Endothelial cell of umbilical vein (primary cell): ENCODE results near the gene FMNL1. TPM values are rescaled to one million over a fixed set of nuclear protein-coding genes. Genes with fewer than 3 reads are reported as not detected.
A peak's percentile ranks its signal among the peaks of the same experiment; 100 is the strongest.

ENCODE experiments used
- BruUV-seq: library from RNA; stranded (reverse); fragments of 400-500 nt; replicated peaks from 2 replicates; lab custom pipeline; 2021; lab: Mats Ljungman, UMichigan
- CTCF ChIA-PET: fragments of 300-600, 350-600 bp; sonication (Branson Sonifier 250); formaldehyde crosslinking; loops from one replicate; lab custom pipeline; 2021; ENCODE audit warnings: antibody characterized with exemption, inconsistent platforms; lab: Charles Lee
- POLR2A ChIA-PET: fragments of 300-600, 350-600 bp; sonication (Branson Sonifier 250); formaldehyde crosslinking; loops from one replicate; lab custom pipeline; 2021; ENCODE audit warnings: antibody characterized with exemption, inconsistent platforms; lab: Charles Lee
- DNase-seq: peaks from one replicate; pipeline ENCODE4 v3.0.0-alpha.2; 2011; ENCODE audit warnings: low read depth, low spot score
- FAIRE-seq: peaks from 2 replicates; lab custom pipeline; 2011; peaks lifted over from hg19 to GRCh38; lab: Jason Lieb, UNC
- H2AFZ ChIP-seq: 2 replicates; pipeline ENCODE4 v1.6.0; 2012; ENCODE audit warnings: low read depth, low read length, control low read depth, inconsistent platforms
- H3K27ac ChIP-seq: 2 replicates; pipeline ENCODE4 v1.5.1; 2011; ENCODE audit warnings: low read depth, mild to moderate bottlenecking, control low read depth, low read length, moderate library complexity; ENCODE audit not compliant: insufficient read depth
- H3K27me3 ChIP-seq, 2 experiments: 2 replicates each; pipeline versions ENCODE4 v1.6.0 to v1.6.1; 2011; ENCODE audit warnings: low read length in 2 of 2, mixed read lengths in 1 of 2; ENCODE audit not compliant: control insufficient read depth in 2 of 2, insufficient read depth in 2 of 2
- H3K36me3 ChIP-seq, 2 experiments: 2 replicates in 1 of 2; 3 replicates in 1 of 2; pipeline ENCODE4 v1.5.1; 2011; ENCODE audit warnings: low read length in 2 of 2, mild to moderate bottlenecking in 1 of 2, moderate library complexity in 1 of 2; ENCODE audit not compliant: control insufficient read depth in 2 of 2, insufficient read depth in 2 of 2; ENCODE audit errors: extremely low read depth in 1 of 2
- H3K4me1 ChIP-seq: 3 replicates; pipeline ENCODE4 v1.5.1; 2011; ENCODE audit warnings: mild to moderate bottlenecking, low read length; ENCODE audit not compliant: control insufficient read depth, insufficient read depth; ENCODE audit errors: extremely low read depth
- H3K4me2 ChIP-seq: 2 replicates; pipeline ENCODE4 v1.6.1; 2011; ENCODE audit warnings: low read length, control low read depth, mixed read lengths; ENCODE audit not compliant: insufficient read depth
- H3K4me3 ChIP-seq, 3 experiments: fragments of 200-600 bp in 1 of 3; sonication (generic), shearing (Covaris generic) in 1 of 3; replicated peaks in 1 of 3; 2 replicates each; pipeline ENCODE4 v1.5.1; 2011 to 2016; ENCODE audit warnings: control low read depth in 3 of 3, low read length in 3 of 3, mild to moderate bottlenecking in 2 of 3, inconsistent platforms in 1 of 3, low read depth in 1 of 3, moderate library complexity in 1 of 3; ENCODE audit not compliant: insufficient read depth in 1 of 3
- H3K79me2 ChIP-seq: 2 replicates; pipeline ENCODE4 v1.6.0; 2012; ENCODE audit warnings: low read length, inconsistent platforms; ENCODE audit not compliant: control insufficient read depth, insufficient read depth
- H3K9ac ChIP-seq: replicated peaks from 2 replicates; pipeline ENCODE3; 2011; ENCODE audit warnings: low read length, control low read depth; ENCODE audit not compliant: insufficient read depth; ENCODE audit errors: extremely low read depth
- H3K9me1 ChIP-seq: replicated peaks from 3 replicates; pipeline ENCODE4 v1.6.0; 2011; ENCODE audit warnings: mild to moderate bottlenecking, low read length; ENCODE audit not compliant: control insufficient read depth, insufficient read depth; ENCODE audit errors: extremely low read depth
- H3K9me3 ChIP-seq: replicated peaks from 2 replicates; pipeline ENCODE4 v1.5.1; 2012; ENCODE audit warnings: low read length, inconsistent platforms; ENCODE audit not compliant: control insufficient read depth, insufficient read depth
- H4K20me1 ChIP-seq: replicated peaks from 2 replicates; pipeline ENCODE3; 2011; ENCODE audit warnings: mild to moderate bottlenecking, low read length; ENCODE audit not compliant: control insufficient read depth, insufficient read depth; ENCODE audit errors: extremely low read depth
- EZH2 ChIP-seq: IDR thresholded peaks from 2 replicates; pipeline ENCODE4 v1.6.1; 2012; ENCODE audit warnings: borderline replicate concordance, low read depth, mild to moderate bottlenecking, moderate library complexity, low read length, inconsistent platforms; ENCODE audit not compliant: severe bottlenecking
- FOS ChIP-seq: IDR thresholded peaks from 2 replicates; pipeline ENCODE4 v1.6.1; 2011; ENCODE audit warnings: mild to moderate bottlenecking, low read length, moderate library complexity, borderline replicate concordance; ENCODE audit not compliant: insufficient read depth
- GATA2 ChIP-seq: IDR thresholded peaks from 2 replicates; pipeline ENCODE4 v1.7.0; 2011; ENCODE audit warnings: low read depth, mild to moderate bottlenecking, moderate library complexity, mixed read lengths, low read length; ENCODE audit not compliant: insufficient read length, insufficient read depth
- JUN ChIP-seq: IDR thresholded peaks from 2 replicates; pipeline ENCODE4 v1.6.1; 2011; ENCODE audit warnings: borderline replicate concordance, low read depth; ENCODE audit not compliant: insufficient read length, insufficient read depth
- MYC ChIP-seq: IDR thresholded peaks from one replicate; pipeline ENCODE4 v1.6.1; 2011; ENCODE audit warnings: mild to moderate bottlenecking, low read depth, low read length
- POLR2A ChIP-seq: IDR thresholded peaks from 2 replicates; pipeline ENCODE4 v1.6.1; 2012; ENCODE audit warnings: low read depth, mild to moderate bottlenecking, control low read depth, low read length
- POLR2AphosphoS5 ChIP-seq: IDR thresholded peaks from 2 replicates; pipeline ENCODE4 v1.6.1; 2012; ENCODE audit warnings: low read depth, mild to moderate bottlenecking, control low read depth, low read length, moderate library complexity; ENCODE audit not compliant: insufficient read depth
- dilution Hi-C: fragments of 300-500 bp; cut with MboI; formaldehyde crosslinking; loops from one replicate; pipeline ENCODE4 v1.15.0; 2019; ENCODE audit warnings: low sequenced_read_pairs; ENCODE audit not compliant: extremely low pct_ligation_motif_present
- intact Hi-C: fragments of 100-400 bp; cut with micrococcal nuclease; formaldehyde crosslinking; loops from one replicate; pipeline ENCODE4 v1.10.0; 2022
- polyA plus RNA-seq, 4 experiments: library from polyadenylated mRNA; depleted of rRNA in 3 of 4; stranded (reverse) in 3 of 4; unstranded in 1 of 4; fragments of >200 nt; gene quantifications; 2 replicates each; pipeline versions ENCODE4 v1.2.1 to v1.2.3, GENCODE V29; 2011 to 2012; ENCODE audit warnings: missing spikeins in 1 of 4
- total RNA-seq: library from RNA; stranded (reverse); gene quantifications from 2 replicates; pipeline ENCODE4 v1.2.3, GENCODE V29; 2021
- TF ChIP-seq, protein P1 (sequence below), 2 donors: IDR thresholded peaks; 1 replicate in 1 of 2; 2 replicates in 1 of 2; pipeline ENCODE4 v1.5.1; 2011; ENCODE audit warnings: low read length in 2 of 2, mild to moderate bottlenecking in 2 of 2, moderate library complexity in 2 of 2, control low read depth in 1 of 2, inconsistent platforms in 1 of 2, low read depth in 1 of 2; ENCODE audit not compliant: insufficient read depth in 1 of 2; ENCODE audit errors: extremely low read depth in 1 of 2
- TF ChIP-seq, protein P2 (sequence below): IDR thresholded peaks from 2 replicates; pipeline ENCODE4 v1.6.1; 2011; ENCODE audit not compliant: insufficient read depth, insufficient read length

FMNL1 gene
- total and polyA plus RNA-seq, 2 donors (not counting 3 experiments of a cell fraction or from before 2014, with no cell fraction given), result 0.95 to 1.6 TPM

DNA sequence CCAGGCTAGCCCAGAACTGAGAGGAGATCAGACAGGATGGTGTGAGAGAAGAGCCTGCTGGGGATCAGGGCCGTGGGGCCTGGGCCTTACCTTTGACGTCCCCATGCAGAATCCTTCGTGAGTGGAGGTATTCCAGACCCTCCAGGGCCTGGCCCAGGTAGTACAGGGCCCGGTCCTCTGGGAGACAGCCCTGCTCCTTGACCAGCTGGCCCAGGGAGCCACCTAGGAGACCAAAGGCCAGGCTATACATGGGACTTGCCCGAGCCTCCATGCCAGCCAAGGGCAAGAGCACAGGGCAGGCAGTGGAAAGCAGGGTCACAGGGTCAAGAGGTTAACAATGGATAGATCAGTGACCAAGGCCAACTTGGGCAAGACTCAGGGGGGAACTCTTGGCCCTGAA is 52.3 kb downstream of the FMNL1 start:
- no peaks in the 10 kb centered on the region for H4K20me1 ChIP-seq
- CTCF ChIA-PET, result interaction anchor here (0.9 to 6.6 kb wide), 5 partner anchors 33 to 116 kb away, joined by 3 to 283 read pairs (median 4); no protein-coding TSS in a partner anchor

More for the DNA sequence above, 52.3 kb downstream of the FMNL1 start:
- FAIRE-seq, result no peak
- dilution Hi-C loops, result no loop called here
- BruUV-seq, result no TSS peak
- TF ChIP-seq EZH2, result no peak
- TF ChIP-seq JUN, result no peak
- TF ChIP-seq MYC, result no peak
- TF ChIP-seq, protein P1, sequence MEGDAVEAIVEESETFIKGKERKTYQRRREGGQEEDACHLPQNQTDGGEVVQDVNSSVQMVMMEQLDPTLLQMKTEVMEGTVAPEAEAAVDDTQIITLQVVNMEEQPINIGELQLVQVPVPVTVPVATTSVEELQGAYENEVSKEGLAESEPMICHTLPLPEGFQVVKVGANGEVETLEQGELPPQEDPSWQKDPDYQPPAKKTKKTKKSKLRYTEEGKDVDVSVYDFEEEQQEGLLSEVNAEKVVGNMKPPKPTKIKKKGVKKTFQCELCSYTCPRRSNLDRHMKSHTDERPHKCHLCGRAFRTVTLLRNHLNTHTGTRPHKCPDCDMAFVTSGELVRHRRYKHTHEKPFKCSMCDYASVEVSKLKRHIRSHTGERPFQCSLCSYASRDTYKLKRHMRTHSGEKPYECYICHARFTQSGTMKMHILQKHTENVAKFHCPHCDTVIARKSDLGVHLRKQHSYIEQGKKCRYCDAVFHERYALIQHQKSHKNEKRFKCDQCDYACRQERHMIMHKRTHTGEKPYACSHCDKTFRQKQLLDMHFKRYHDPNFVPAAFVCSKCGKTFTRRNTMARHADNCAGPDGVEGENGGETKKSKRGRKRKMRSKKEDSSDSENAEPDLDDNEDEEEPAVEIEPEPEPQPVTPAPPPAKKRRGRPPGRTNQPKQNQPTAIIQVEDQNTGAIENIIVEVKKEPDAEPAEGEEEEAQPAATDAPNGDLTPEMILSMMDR (IDR thresholded peaks at IDR 0.05; ENCODE audit: extremely low read depth in 1 of 2, insufficient read depth in 1 of 2, low read depth in 1 of 2, low read length in 2 of 2), result no peak
- TF ChIP-seq FOS, result no peak
- TF ChIP-seq POLR2A, result no peak
- no peak for TF ChIP-seq POLR2AphosphoS5
- no peak for TF ChIP-seq GATA2
- TF ChIP-seq, protein P2, sequence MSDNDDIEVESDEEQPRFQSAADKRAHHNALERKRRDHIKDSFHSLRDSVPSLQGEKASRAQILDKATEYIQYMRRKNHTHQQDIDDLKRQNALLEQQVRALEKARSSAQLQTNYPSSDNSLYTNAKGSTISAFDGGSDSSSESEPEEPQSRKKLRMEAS, result no peak
- Histone ChIP-seq H3K9me3 (no peaks in the 10 kb centered on the region), H3K9me1 (no peaks in the 10 kb centered on the region), H3K27me3 (no peaks in the 10 kb centered on the region), H3K36me3 (peaks cover 11 to 22% of the 10 kb centered on the region in 2 experiments), H3K4me2 (no peak overlapping the region), H2AFZ (no peak overlapping the region), H3K27ac (peak overlapping the region; percentile 4), H3K4me1 (peaks cover 27% of the 10 kb centered on the region), H3K4me3 (no peak overlapping the region), H3K9ac (no peak overlapping the region), H3K79me2 (no peaks in the 10 kb centered on the region)
- DNase-seq, result no peak
- intact Hi-C loops, result no loop called here
- POLR2A ChIA-PET, result no interaction called here
